Right lung (tissue), 5 donors: ENCODE data around the gene PCP2. TPM values are rescaled to one million over a fixed set of nuclear protein-coding genes. Genes with fewer than 3 reads are reported as not detected.

Source experiments
- DNase-seq, 2 donors: peaks; one replicate each; pipeline ENCODE4 v3.0.0-alpha.2; 2013
- polyA plus RNA-seq, 5 donors: library from polyadenylated mRNA; unstranded; fragments of 120-200 nt; gene quantifications; one replicate each; pipeline versions ENCODE4 v1.2.1 to v1.2.3, GENCODE V29; 2013; ENCODE audit warnings: inconsistent platforms in 1 of 5, low replicate concordance in 1 of 5; ENCODE audit not compliant: insufficient read length in 5 of 5, insufficient read depth in 1 of 5

The PCP2 gene
- polyA plus RNA-seq, 5 donors, result 0.94 to 1.2 (median 1.0) TPM

GRCh38 chr19:7619671-7620441 lies 13.7 kb downstream of the PCP2 start:
- DNase-seq, result no peak

GRCh38 chr19:7618771-7619510 lies 14.6 kb downstream of the PCP2 start:
- peak in 1 of 2 donors; percentile 62 for DNase-seq

- DNase-seq, result no peak
Measured at GRCh38 chr19:7618348-7618747, 15.2 kb downstream of the PCP2 start.

GRCh38 chr19:7617735-7618134 lies 15.8 kb downstream of the PCP2 start:
- DNase-seq, result no peak

- no peak for DNase-seq
Measured at GRCh38 chr19:7617172-7617571, 16.3 kb downstream of the PCP2 start.

- DNase-seq, result no peak
Measured at GRCh38 chr19:7614859-7615741, 18.4 kb downstream of the PCP2 start.

GRCh38 chr19:7612282-7613274 lies 20.9 kb downstream of the PCP2 start:
- no peak for DNase-seq

GRCh38 chr19:7611541-7612279 lies 21.8 kb downstream of the PCP2 start:
- no peak for DNase-seq

GRCh38 chr19:7610491-7611240 lies 22.9 kb downstream of the PCP2 start:
- no peak for DNase-seq

- DNase-seq, result no peak
Measured at GRCh38 chr19:7607874-7608560, 25.5 kb downstream of the PCP2 start.

GRCh38 chr19:7607212-7607873 lies 26.2 kb downstream of the PCP2 start:
- DNase-seq, result no peak

GRCh38 chr19:7606289-7606688 lies 27.2 kb downstream of the PCP2 start:
- DNase-seq, result no peak

GRCh38 chr19:7605490-7606222 lies 27.9 kb downstream of the PCP2 start:
- DNase-seq, result no peak

GRCh38 chr19:7603919-7604318 lies 29.6 kb downstream of the PCP2 start:
- DNase-seq, result no peak

GRCh38 chr19:7602935-7603497 lies 30.5 kb downstream of the PCP2 start:
- peak in 1 of 2 donors; percentile 6 for DNase-seq

- DNase-seq, result peak; percentile 27 to 47
Measured at GRCh38 chr19:7602240-7602934, 31.1 kb downstream of the PCP2 start.
